ENCODE data around the gene XIST. TPM values are rescaled to one million over a fixed set of nuclear protein-coding genes. Genes with fewer than 3 reads are reported as not detected.
A peak's percentile ranks its signal among the peaks of the same experiment; 100 is the strongest.
"Not testable (repeated sequence)": the region's sequence is repeated elsewhere in the genome, so short reads cannot be mapped to it uniquely, and the experiment has no call there.

Gene XIST
- total RNA-seq (not detected in 2 replicates), polyA plus RNA-seq (193 and 244 TPM in 2 replicates), polyA minus RNA-seq (97.6 and 160 TPM in 2 replicates)
- 6.3 TPM for total RNA-seq (2013)

DNA sequence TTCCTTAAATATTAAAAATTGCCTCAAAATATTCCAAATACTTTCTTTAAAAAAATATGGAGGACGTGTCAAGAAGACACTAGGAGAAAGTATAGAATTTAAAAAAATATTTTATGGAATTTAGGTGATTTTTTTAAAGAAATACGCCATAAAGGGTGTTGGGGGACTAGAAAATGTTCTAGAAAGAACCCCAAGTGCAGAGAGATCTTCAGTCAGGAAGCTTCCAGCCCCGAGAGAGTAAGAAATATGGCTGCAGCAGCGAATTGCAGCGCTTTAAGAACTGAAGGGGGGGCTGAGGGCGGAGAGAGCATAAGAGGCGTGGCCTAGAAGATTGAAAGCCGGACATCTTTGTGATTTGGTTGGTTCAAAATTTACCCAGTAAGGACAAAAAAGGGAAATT lies at the start of gene XIST:
TSS of gene XIST (minus strand) at position 248 of the 400 bp plus-strand sequence.
- H4K20me1 ChIP-seq (ENCODE audit: control insufficient read depth, insufficient read depth, low read length, poor library complexity, severe bottlenecking) = no peaks in the 10 kb centered on the region
- POLR2A ChIA-PET = no interaction called here
- H3K4me1 Mint-ChIP-seq = no peaks in the 10 kb centered on the region
- no peaks in the 10 kb centered on the region for H3K9me3 Mint-ChIP-seq (ENCODE audit: insufficient read depth)
- no peaks in the 10 kb centered on the region for H3K27me3 Mint-ChIP-seq
- H3K27ac ChIP-seq (ENCODE audit: low read length in 2 of 2) = peak within 1 kb of the TSS in 1 of 2 donors; percentile 81
- no peak for DNase-seq
- WGBS (ENCODE audit: insufficient coverage) = 96% methylated on average over 4 of the region's 8 CpGs
- H3K27ac Mint-ChIP-seq = no peak within 1 kb of the TSS
- peak within 1 kb of the TSS; percentile 68 for H2AFZ ChIP-seq (ENCODE audit: insufficient read depth, low read depth, low read length, poor library complexity, severe bottlenecking)
- no peaks in the 10 kb centered on the region for H3K36me3 ChIP-seq (replicated peaks in 1 of 2; ENCODE audit: control extremely low read depth in 1 of 2, control insufficient read depth in 1 of 2, extremely low read depth in 1 of 2, insufficient read depth in 2 of 2, low read length in 1 of 2)
- H3K4me1 ChIP-seq (ENCODE audit: control insufficient read depth in 2 of 2, insufficient read depth in 2 of 2, low read length in 2 of 2) = peaks cover 0 to 5% of the 10 kb centered on the region in 2 donors
- peak within 1 kb of the TSS; percentile 84 for H3K9ac ChIP-seq (ENCODE audit: low read length)
- H3K9me3 ChIP-seq (ENCODE audit: control extremely low read depth in 1 of 3, control insufficient read depth in 2 of 3, insufficient read depth in 1 of 3, low read length in 2 of 3) = no peaks in the 10 kb centered on the region
- intact Hi-C loops (cut with micrococcal nuclease) = no loop called here
- no peak for ATAC-seq (ENCODE audit: low read depth)
- H3K27me3 ChIP-seq (replicated peaks in 1 of 4; ENCODE audit: control extremely low read depth in 1 of 4, control insufficient read depth in 3 of 4, insufficient read depth in 4 of 4, low read length in 3 of 4) = no peaks in the 10 kb centered on the region
- H3K4me2 ChIP-seq (replicated peaks; ENCODE audit: low read depth, low read length, poor library complexity, severe bottlenecking) = peak within 1 kb of the TSS; percentile 72
- CTCF ChIA-PET = interaction anchor here (2.5 kb wide), 1 partner anchor 164 kb away, joined by 7 read pairs; no protein-coding TSS in a partner anchor
- peaks cover 10% of the 10 kb centered on the region for H3K79me2 ChIP-seq (ENCODE audit: control insufficient read depth, insufficient read depth, low read length)
- H3K4me3 ChIP-seq (ENCODE audit: control extremely low read depth in 1 of 5, extremely low read depth in 1 of 5, insufficient read depth in 1 of 5, low read depth in 2 of 5, low read length in 4 of 5) = peak within 1 kb of the TSS in 4 of 5 experiments; percentile 16 to 82 (median 78)
- TF ChIP-seq EZH2 (IDR thresholded peaks at IDR 0.05; ENCODE audit: borderline replicate concordance, insufficient read depth, low read depth, low read length, poor library complexity, severe bottlenecking) = no peak
- TF ChIP-seq CTCF (IDR thresholded peaks at IDR 0.05) = no peak
- H3K4me3 Mint-ChIP-seq = no peak within 1 kb of the TSS

DNA sequence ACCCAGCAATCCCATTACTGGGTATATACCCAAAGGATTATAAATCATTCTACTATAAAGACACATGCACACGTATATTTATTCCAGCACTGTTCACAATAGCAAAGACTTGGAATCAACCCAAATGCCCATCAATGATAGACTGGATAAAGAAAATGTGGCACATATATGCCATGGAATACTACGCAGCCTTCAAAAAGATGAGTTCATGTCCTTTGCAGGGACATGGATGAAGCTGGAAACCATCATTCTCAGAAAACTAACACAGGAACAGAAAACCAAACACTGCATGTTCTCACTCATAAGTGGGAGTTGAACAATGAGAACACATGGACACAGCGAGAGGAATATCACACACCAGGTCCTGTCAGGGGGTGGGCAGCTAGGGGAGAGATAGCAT lies 45.8 kb upstream of the XIST start:
- H3K4me2 ChIP-seq (replicated peaks; ENCODE audit: low read depth, low read length, poor library complexity, severe bottlenecking); CTCF ChIA-PET; H3K4me3 Mint-ChIP-seq; H2AFZ ChIP-seq (ENCODE audit: insufficient read depth, low read depth, low read length, poor library complexity, severe bottlenecking); H3K4me3 ChIP-seq (ENCODE audit: control extremely low read depth in 1 of 5, extremely low read depth in 1 of 5, insufficient read depth in 1 of 5, low read depth in 2 of 5, low read length in 4 of 5); ATAC-seq (ENCODE audit: low read depth); H3K79me2 ChIP-seq (ENCODE audit: control insufficient read depth, insufficient read depth, low read length); H3K4me1 ChIP-seq (ENCODE audit: control insufficient read depth in 2 of 2, insufficient read depth in 2 of 2, low read length in 2 of 2); DNase-seq; H3K9me3 ChIP-seq (ENCODE audit: control extremely low read depth in 1 of 3, control insufficient read depth in 2 of 3, insufficient read depth in 1 of 3, low read length in 2 of 3); H3K27me3 Mint-ChIP-seq; H3K9me3 Mint-ChIP-seq (ENCODE audit: insufficient read depth); H3K27ac ChIP-seq (ENCODE audit: low read length in 2 of 2); intact Hi-C loops (cut with micrococcal nuclease); H3K27ac Mint-ChIP-seq; H4K20me1 ChIP-seq (ENCODE audit: control insufficient read depth, insufficient read depth, low read length, poor library complexity, severe bottlenecking); H3K36me3 ChIP-seq (replicated peaks in 1 of 2; ENCODE audit: control extremely low read depth in 1 of 2, control insufficient read depth in 1 of 2, extremely low read depth in 1 of 2, insufficient read depth in 2 of 2, low read length in 1 of 2); POLR2A ChIA-PET; H3K4me1 Mint-ChIP-seq; H3K27me3 ChIP-seq (replicated peaks in 1 of 4; ENCODE audit: control extremely low read depth in 1 of 4, control insufficient read depth in 3 of 4, insufficient read depth in 4 of 4, low read length in 3 of 4); H3K9ac ChIP-seq (ENCODE audit: low read length): not testable (repeated sequence)
- WGBS (ENCODE audit: insufficient coverage) = no CpG with 5 or more reads among the region's 3 CpGs

- peak overlapping the region; percentile 33 for H2AFZ ChIP-seq (ENCODE audit: insufficient read depth, low read depth, low read length, poor library complexity, severe bottlenecking)
- H3K36me3 ChIP-seq (replicated peaks in 1 of 2; ENCODE audit: control extremely low read depth in 1 of 2, control insufficient read depth in 1 of 2, extremely low read depth in 1 of 2, insufficient read depth in 2 of 2, low read length in 1 of 2); H3K4me1 ChIP-seq (ENCODE audit: control insufficient read depth in 2 of 2, insufficient read depth in 2 of 2, low read length in 2 of 2); H3K4me1 Mint-ChIP-seq; H3K27ac Mint-ChIP-seq; H3K27me3 ChIP-seq (replicated peaks in 1 of 4; ENCODE audit: control extremely low read depth in 1 of 4, control insufficient read depth in 3 of 4, insufficient read depth in 4 of 4, low read length in 3 of 4); H4K20me1 ChIP-seq (ENCODE audit: control insufficient read depth, insufficient read depth, low read length, poor library complexity, severe bottlenecking); H3K9me3 Mint-ChIP-seq (ENCODE audit: insufficient read depth); intact Hi-C loops (cut with micrococcal nuclease); H3K9me3 ChIP-seq (ENCODE audit: control extremely low read depth in 1 of 3, control insufficient read depth in 2 of 3, insufficient read depth in 1 of 3, low read length in 2 of 3); DNase-seq; CTCF ChIA-PET; ATAC-seq (ENCODE audit: low read depth); POLR2A ChIA-PET; H3K27me3 Mint-ChIP-seq; H3K79me2 ChIP-seq (ENCODE audit: control insufficient read depth, insufficient read depth, low read length); H3K27ac ChIP-seq (ENCODE audit: low read length in 2 of 2); H3K4me3 Mint-ChIP-seq: not testable (repeated sequence)
- H3K9ac ChIP-seq (ENCODE audit: low read length) = peak overlapping the region; percentile 15
- peak overlapping the region in 2 of 5 experiments; percentile 14 to 21 for H3K4me3 ChIP-seq (ENCODE audit: control extremely low read depth in 1 of 5, extremely low read depth in 1 of 5, insufficient read depth in 1 of 5, low read depth in 2 of 5, low read length in 4 of 5)
- 100% methylated on average over 2 of the region's 14 CpGs for WGBS (ENCODE audit: insufficient coverage)
- H3K4me2 ChIP-seq (replicated peaks; ENCODE audit: low read depth, low read length, poor library complexity, severe bottlenecking) = peak overlapping the region; percentile 28
Measured at GRCh38 chrX:73892515-73893090, 40.1 kb upstream of the XIST start.

Measured in B cell (primary cell).